Common myeloid progenitor, CD34-positive (primary cell): ENCODE measurements around the gene CTAG1B.

ENCODE experiments used
- CTCF ChIA-PET: fragments of 350-600 bp; sonication (Branson Sonifier 250); formaldehyde crosslinking; loops from one replicate; lab custom pipeline; 2021; ENCODE audit warnings: antibody characterized with exemption; lab: Charles Lee
- POLR2A ChIA-PET: fragments of 350-600 bp; sonication (Branson Sonifier 250); formaldehyde crosslinking; loops from one replicate; lab custom pipeline; 2021; ENCODE audit warnings: antibody characterized with exemption; lab: Charles Lee
- DNase-seq, 3 donors: peaks; one replicate each; pipeline versions ENCODE4 v3.0.0 to v3.0.0-alpha.2; 2013
- H3K27ac ChIP-seq, 2 experiments: 1 replicate in 1 of 2; 2 replicates in 1 of 2; pipeline ENCODE4 v1.7.0; 2013; ENCODE audit warnings: inconsistent platforms in 2 of 2, low read length in 2 of 2, mild to moderate bottlenecking in 2 of 2, low read depth in 1 of 2, moderate library complexity in 1 of 2; ENCODE audit not compliant: severe bottlenecking in 2 of 2, insufficient read depth in 1 of 2, poor library complexity in 1 of 2
- H3K27me3 ChIP-seq, 5 experiments: replicated peaks in 2 of 5; 1 replicate in 3 of 5; 2 replicates in 2 of 5; pipeline versions ENCODE4 v1.6.1 to v1.7.0; 2013; ENCODE audit warnings: low read length in 4 of 5, mild to moderate bottlenecking in 2 of 5, moderate library complexity in 2 of 5, inconsistent platforms in 1 of 5; ENCODE audit not compliant: insufficient read depth in 5 of 5, control insufficient read depth in 4 of 5
- H3K36me3 ChIP-seq, 4 experiments: 1 replicate in 2 of 4; 2 replicates in 2 of 4; pipeline versions ENCODE4 v1.6.1 to v1.7.0; 2013; ENCODE audit warnings: low read length in 3 of 4, control low read depth in 1 of 4, mild to moderate bottlenecking in 1 of 4; ENCODE audit not compliant: control insufficient read depth in 4 of 4, insufficient read depth in 4 of 4
- H3K4me1 ChIP-seq, 4 experiments: 1 replicate in 3 of 4; 2 replicates in 1 of 4; pipeline versions ENCODE4 v1.6.1 to v1.7.1; 2013; ENCODE audit warnings: low read length in 3 of 4, mild to moderate bottlenecking in 3 of 4, control low read depth in 1 of 4, inconsistent platforms in 1 of 4, moderate library complexity in 1 of 4; ENCODE audit not compliant: control insufficient read depth in 4 of 4, insufficient read depth in 4 of 4; ENCODE audit errors: control extremely low read depth in 1 of 4
- H3K4me3 ChIP-seq, 7 experiments: 1 replicate in 4 of 7; 2 replicates in 3 of 7; pipeline versions ENCODE4 v1.5.1 to v1.7.0; 2013; ENCODE audit warnings: mild to moderate bottlenecking in 7 of 7, low read length in 6 of 7, moderate library complexity in 6 of 7, inconsistent platforms in 2 of 7, low read depth in 2 of 7, control low read depth in 1 of 7; ENCODE audit not compliant: insufficient read depth in 4 of 7, control insufficient read depth in 1 of 7; ENCODE audit errors: extremely low read depth in 1 of 7
- H3K9me3 ChIP-seq, 5 experiments: 1 replicate in 4 of 5; 2 replicates in 1 of 5; pipeline versions ENCODE4 v1.6.1 to v1.7.1; 2013; ENCODE audit warnings: low read length in 4 of 5, mild to moderate bottlenecking in 2 of 5, inconsistent platforms in 1 of 5, low read depth in 1 of 5, moderate library complexity in 1 of 5; ENCODE audit not compliant: control insufficient read depth in 4 of 5, insufficient read depth in 2 of 5; ENCODE audit errors: control extremely low read depth in 1 of 5
- WGBS: methylation state at CpG from one replicate; pipeline ENCODE4 v1.1.5; 2013; ENCODE audit not compliant: insufficient coverage; 5-methylcytosine and 5-hydroxymethylcytosine counted together

CTAG1B gene

GRCh38 chrX:154599531-154599930 is 19.6 kb downstream of the CTAG1B start:
- peaks cover 0 to 34% (median 18%) of the 10 kb centered on the region in 4 experiments for H3K4me1 ChIP-seq
- no peaks in the 10 kb centered on the region for H3K9me3 ChIP-seq
- H3K27me3 ChIP-seq: no peaks in the 10 kb centered on the region
- H3K36me3 ChIP-seq: no peaks in the 10 kb centered on the region
- ChIA-PET POLR2A (no interaction called here), CTCF (interaction anchor here (1.2 kb wide), 1 partner anchor 11 kb away, joined by 3 read pairs; no protein-coding TSS in a partner anchor)
- WGBS: 91% methylated on average over 13 of the region's 14 CpGs
- no peak overlapping the region for H3K27ac ChIP-seq
- DNase-seq: no peak
- no peak overlapping the region for H3K4me3 ChIP-seq

- Histone ChIP-seq H3K9me3 (no peaks in the 10 kb centered on the region), H3K36me3 (no peaks in the 10 kb centered on the region), H3K4me1 (peaks cover 0 to 26% (median 15%) of the 10 kb centered on the region in 4 experiments), H3K4me3 (no peak overlapping the region), H3K27me3 (no peaks in the 10 kb centered on the region), H3K27ac (no peak overlapping the region)
- ChIA-PET CTCF (interaction anchor here (0.7 kb wide), 1 partner anchor 11 kb away, joined by 3 read pairs; no protein-coding TSS in a partner anchor), POLR2A (no interaction called here)
- 100% methylated on average over 4 of the region's 8 CpGs for WGBS
- DNase-seq: no peak
Observed at GRCh38 chrX:154598656-154599055, 20.4 kb downstream of the CTAG1B start.

GRCh38 chrX:154597221-154597620 is 21.9 kb downstream of the CTAG1B start:
- Histone ChIP-seq H3K36me3 (no peaks in the 10 kb centered on the region), H3K4me3 (no peak overlapping the region), H3K27ac (no peak overlapping the region), H3K9me3 (peaks cover 0 to 6% (median 0%) of the 10 kb centered on the region in 5 experiments), H3K27me3 (no peaks in the 10 kb centered on the region), H3K4me1 (peaks cover 0 to 19% (median 13%) of the 10 kb centered on the region in 4 experiments)
- CTCF ChIA-PET: no interaction called here
- no peak for DNase-seq
- WGBS: 79% methylated on average over 11 of the region's 12 CpGs
- POLR2A ChIA-PET: no interaction called here

GRCh38 chrX:154596290-154596929 is 22.7 kb downstream of the CTAG1B start:
- Histone ChIP-seq H3K9me3 (peaks cover 0 to 6% (median 0%) of the 10 kb centered on the region in 5 experiments), H3K4me3 (no peak overlapping the region), H3K36me3 (no peaks in the 10 kb centered on the region), H3K4me1 (peaks cover 0 to 19% (median 13%) of the 10 kb centered on the region in 4 experiments), H3K27ac (no peak overlapping the region), H3K27me3 (no peaks in the 10 kb centered on the region)
- peak; percentile 35 to 86 (median 84) for DNase-seq
- WGBS: no CpG with 5 or more reads among the region's 3 CpGs
- POLR2A ChIA-PET: no interaction called here
- CTCF ChIA-PET: no interaction called here

GRCh38 chrX:154595559-154596249 is 23.4 kb downstream of the CTAG1B start:
- no peak for DNase-seq
- Histone ChIP-seq H3K9me3 (peaks cover 0 to 6% (median 0%) of the 10 kb centered on the region in 5 experiments), H3K4me1 (peaks cover 0 to 19% (median 13%) of the 10 kb centered on the region in 4 experiments), H3K27ac (no peak overlapping the region), H3K27me3 (no peaks in the 10 kb centered on the region), H3K36me3 (no peaks in the 10 kb centered on the region), H3K4me3 (no peak overlapping the region)
- ChIA-PET CTCF (no interaction called here), POLR2A (no interaction called here)
- WGBS: no CpG with 5 or more reads among the region's 2 CpGs

GRCh38 chrX:154594491-154594890 is 24.6 kb downstream of the CTAG1B start:
- WGBS: 79% methylated on average over 4 of the region's 4 CpGs
- ChIA-PET CTCF (interaction anchor here (1.8 kb wide), 1 partner anchor 17 kb away, joined by 5 read pairs; no protein-coding TSS in a partner anchor), POLR2A (no interaction called here)
- no peak overlapping the region for H3K4me3 ChIP-seq
- no peaks in the 10 kb centered on the region for H3K27me3 ChIP-seq
- DNase-seq: no peak
- H3K36me3 ChIP-seq: no peaks in the 10 kb centered on the region
- H3K4me1 ChIP-seq: peaks cover 0 to 11% (median 4%) of the 10 kb centered on the region in 4 experiments
- peaks cover 0 to 6% (median 0%) of the 10 kb centered on the region in 5 experiments for H3K9me3 ChIP-seq
- H3K27ac ChIP-seq: no peak overlapping the region

- DNase-seq: no peak
- Histone ChIP-seq H3K27me3 (no peaks in the 10 kb centered on the region), H3K36me3 (no peaks in the 10 kb centered on the region), H3K9me3 (peaks cover 0 to 6% (median 0%) of the 10 kb centered on the region in 5 experiments), H3K4me1 (peaks cover 0 to 8% (median 2%) of the 10 kb centered on the region in 4 experiments), H3K4me3 (no peak overlapping the region), H3K27ac (no peak overlapping the region)
- ChIA-PET CTCF (interaction anchor here (1.8 kb wide), 1 partner anchor 19 kb away, joined by 5 read pairs; no protein-coding TSS in a partner anchor), POLR2A (no interaction called here)
- 96% methylated on average over 3 of the region's 5 CpGs for WGBS
Observed at GRCh38 chrX:154593201-154593600, 25.9 kb downstream of the CTAG1B start.
